ENCODE measurements around the gene FSIP2. TPM values are rescaled to one million over a fixed set of nuclear protein-coding genes. Genes with fewer than 3 reads are reported as not detected.
"Not testable (repeated sequence)": the region's sequence is repeated elsewhere in the genome, so short reads cannot be mapped to it uniquely, and the experiment has no call there.

The FSIP2 gene
- total and polyA plus RNA-seq, 2 of the 8 experiments (the other 6 are each of a cell fraction or from before 2014, with no cell fraction given), result 0.47 to 1.4 TPM

DNA sequence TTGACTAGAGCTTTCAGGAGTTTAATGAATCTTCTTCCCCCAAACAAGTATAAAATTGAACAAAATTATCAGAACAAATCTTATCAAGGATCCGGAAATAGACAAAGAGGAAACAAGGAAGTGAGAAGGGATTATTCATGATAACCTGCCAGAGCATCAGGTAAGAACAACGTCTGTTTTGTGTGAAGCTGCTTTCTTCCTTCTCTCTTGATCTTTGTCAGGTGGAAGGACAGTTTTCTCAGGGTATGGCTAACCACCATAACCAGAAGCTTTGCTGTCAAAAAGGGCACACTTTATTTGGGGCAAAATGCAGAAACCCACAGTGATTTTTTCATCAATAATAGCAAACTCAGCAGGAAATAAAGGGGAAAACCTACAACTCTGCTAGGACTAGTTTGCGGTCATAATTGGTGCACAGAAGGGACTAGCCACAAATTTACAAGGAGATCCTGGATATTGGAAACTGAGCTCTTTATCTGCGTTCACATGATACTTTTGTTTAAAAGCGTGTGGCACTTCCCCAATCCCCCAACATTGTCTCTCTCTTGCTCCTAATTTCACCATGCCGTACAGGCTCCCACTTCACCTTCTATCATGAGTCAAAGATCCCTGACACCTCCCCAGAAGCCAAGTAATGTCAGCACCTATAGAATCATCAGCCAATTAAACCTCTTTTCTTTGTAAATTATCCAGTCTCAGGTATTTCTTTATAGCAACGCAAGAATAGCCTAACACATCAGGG is 124.2 kb downstream of the FSIP2 start (continued):
- TF ChIP-seq RNF2 (IDR thresholded peaks at IDR 0.05; ENCODE audit: borderline replicate concordance, low read depth, low read length, missing control alignments, poor library complexity, severe bottlenecking), result no peak
- TF ChIP-seq EZH2 (IDR thresholded peaks at IDR 0.05; ENCODE audit: low read depth, low read length, severe bottlenecking), result no peak

DNA sequence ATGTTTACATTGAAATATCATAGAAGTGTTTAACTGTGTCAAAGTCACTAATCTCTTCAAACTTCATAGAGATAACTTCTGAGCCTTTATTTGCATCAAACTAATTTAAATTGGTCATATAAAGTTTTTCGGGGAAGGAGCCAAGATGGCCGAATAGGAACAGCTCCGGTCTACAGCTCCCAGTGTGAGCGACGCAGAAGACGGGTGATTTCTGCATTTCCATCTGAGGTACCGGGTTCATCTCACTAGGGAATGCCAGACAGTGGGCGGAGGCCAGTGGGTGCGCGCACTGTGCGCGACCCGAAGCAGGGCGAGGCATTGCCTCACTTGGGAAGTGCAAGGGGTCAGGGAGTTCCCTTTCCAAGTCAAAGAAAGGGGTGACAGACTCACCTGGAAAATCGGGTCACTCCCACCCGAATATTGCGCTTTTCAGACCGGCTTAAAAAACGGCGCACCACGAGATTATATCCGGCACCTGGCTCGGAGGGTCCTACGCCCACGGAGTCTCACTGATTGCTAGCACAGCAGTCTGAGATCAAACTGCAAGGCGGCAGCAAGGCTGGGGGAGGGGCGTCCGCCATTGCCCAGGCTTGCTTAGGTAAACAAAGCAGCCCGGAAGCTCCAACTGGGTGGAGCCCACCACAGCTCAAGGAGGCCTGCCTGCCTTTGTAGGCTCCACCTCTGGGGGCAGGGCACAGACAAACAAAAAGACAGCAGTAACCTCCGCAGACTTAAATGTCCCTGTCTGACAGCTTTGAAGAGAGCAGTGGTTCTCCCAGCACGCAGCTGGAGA is 126.1 kb downstream of the FSIP2 start:
- H3K23ac ChIP-seq (ENCODE audit: insufficient read length); H2BK120ac ChIP-seq (replicated peaks; ENCODE audit: low read depth, low read length); H4K5ac ChIP-seq (ENCODE audit: insufficient read length, low read depth, low read length); H4K20me1 ChIP-seq (replicated peaks in 1 of 2; ENCODE audit: control insufficient read depth in 1 of 2, insufficient read depth in 2 of 2, low read length in 2 of 2); H3K79me1 ChIP-seq (ENCODE audit: low read depth, low read length); H4K8ac ChIP-seq (ENCODE audit: extremely low read depth, insufficient read depth, low read length); H3K4ac ChIP-seq (replicated peaks; ENCODE audit: insufficient read length, low read depth, low read length); H3K14ac ChIP-seq (ENCODE audit: insufficient read length); H3K9ac ChIP-seq (replicated peaks in 1 of 4; ENCODE audit: extremely low read depth in 1 of 4, low read depth in 3 of 4, low read length in 3 of 4); H3K79me2 ChIP-seq (ENCODE audit: control insufficient read depth in 1 of 2, insufficient read depth in 2 of 2, low read length in 2 of 2); H2BK15ac ChIP-seq (ENCODE audit: low read length); CTCF ChIA-PET (ENCODE audit: partially characterized antibody); H3K27me3 ChIP-seq (replicated peaks in 1 of 4; ENCODE audit: control insufficient read depth in 3 of 4, extremely low read depth in 1 of 4, insufficient read depth in 3 of 4, low read length in 3 of 4); H2BK12ac ChIP-seq (ENCODE audit: low read depth, low read length); H3K4me2 ChIP-seq (ENCODE audit: insufficient read depth in 1 of 2, low read depth in 2 of 2, low read length in 2 of 2); H3K36me3 ChIP-seq (ENCODE audit: control insufficient read depth in 2 of 4, insufficient read depth in 4 of 4, low read length in 3 of 4); H2BK5ac ChIP-seq (ENCODE audit: low read depth, low read length); H3K18ac ChIP-seq (ENCODE audit: extremely low read depth, low read length); H2AK5ac ChIP-seq (ENCODE audit: low read depth, low read length); H3K27ac ChIP-seq (ENCODE audit: low read depth, low read length); H2BK20ac ChIP-seq (ENCODE audit: low read length); DNase-seq (ENCODE audit: low read depth in 1 of 2, low spot score in 2 of 2); H3K4me1 ChIP-seq (replicated peaks in 1 of 4; ENCODE audit: control insufficient read depth in 3 of 4, insufficient read depth in 4 of 4, low read length in 3 of 4); H4K91ac ChIP-seq (replicated peaks; ENCODE audit: insufficient read length, low read length); H3K9me3 ChIP-seq (ENCODE audit: insufficient read depth in 2 of 2, low read depth in 1 of 2, low read length in 1 of 2); H3K56ac ChIP-seq (replicated peaks; ENCODE audit: insufficient read length, low read depth, low read length); H3K23me2 ChIP-seq (ENCODE audit: low read depth, low read length); POLR2A ChIA-PET (ENCODE audit: partially characterized antibody); H2AFZ ChIP-seq (ENCODE audit: low read length); FAIRE-seq: not testable (repeated sequence)
- peak overlapping the region in 2 of 4 experiments; percentile 8 to 10; a peak in 1 of 8 replicates for H3K4me3 ChIP-seq (ENCODE audit: extremely low read depth in 1 of 4, insufficient read depth in 2 of 4, low read depth in 3 of 4, low read length in 4 of 4)
- 82% methylated on average over 13 of the region's 31 CpGs; no CpG with 5 or more reads in 1 of the 2 experiments for WGBS, 2 experiments (ENCODE audit: extremely low coverage in 1 of 2, insufficient coverage in 1 of 2, insufficient read length in 1 of 2, insufficient replicate concordance in 2 of 2, low coverage in 1 of 2, low lambda C conversion rate in 2 of 2, missing lambda C conversion rate in 1 of 2)

Measured in H1 (cell line).